ENCODE measurements around the gene NCOA7.
"Not testable (repeated sequence)": the region's sequence is repeated elsewhere in the genome, so short reads cannot be mapped to it uniquely, and the experiment has no call there.

NCOA7 gene

DNA sequence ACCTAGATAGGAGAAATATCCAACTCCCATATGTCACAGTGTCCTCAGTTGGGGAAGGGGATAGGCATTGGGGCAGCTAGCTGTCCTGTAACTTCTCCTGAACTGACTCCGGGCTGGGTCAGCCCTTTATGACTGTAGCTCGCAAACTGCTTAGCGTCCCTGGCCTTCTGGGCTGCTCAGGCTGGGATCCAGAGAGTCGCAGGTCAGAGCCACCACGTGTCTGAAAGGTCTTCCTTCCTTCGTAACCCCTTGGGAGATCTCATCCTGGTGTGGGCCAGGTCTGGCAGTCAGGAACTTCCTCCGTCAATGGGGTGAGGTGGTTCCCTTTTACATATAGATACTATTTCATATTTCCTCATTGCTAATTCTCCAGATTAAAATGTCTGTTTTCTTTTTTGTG lies 137.0 kb downstream of the NCOA7 start:
- no peak for DNase-seq

- DNase-seq = no peak
Observed at GRCh38 chr6:125930765-125931418, 140.1 kb downstream of the NCOA7 start.

GRCh38 chr6:125931733-125932450 lies 141.1 kb downstream of the NCOA7 start:
- no peak for DNase-seq

- no peak for DNase-seq
Observed at GRCh38 chr6:125932451-125932795, 141.7 kb downstream of the NCOA7 start.

GRCh38 chr6:125935520-125935919 lies 144.8 kb downstream of the NCOA7 start:
- not testable (repeated sequence) for DNase-seq

DNA sequence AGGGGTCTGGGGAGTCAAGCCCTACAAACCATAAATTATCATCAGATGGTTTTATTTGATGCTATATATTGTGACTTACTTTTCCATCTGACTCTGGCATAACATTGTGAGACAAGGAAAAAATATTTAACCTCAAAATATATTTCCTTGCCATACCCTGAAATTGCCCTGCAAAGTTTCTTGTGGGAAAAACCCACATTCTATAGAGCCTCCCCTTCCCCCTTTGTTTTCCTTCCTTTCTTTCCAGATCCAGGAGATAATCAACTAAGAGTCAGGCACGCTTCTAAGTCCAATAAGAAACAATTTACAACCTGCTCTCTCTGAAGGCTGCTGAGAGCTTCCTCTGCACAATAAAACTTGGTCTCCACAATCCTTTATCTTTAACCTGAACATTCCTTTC lies 148.3 kb downstream of the NCOA7 start:
- no peak for DNase-seq

DNA sequence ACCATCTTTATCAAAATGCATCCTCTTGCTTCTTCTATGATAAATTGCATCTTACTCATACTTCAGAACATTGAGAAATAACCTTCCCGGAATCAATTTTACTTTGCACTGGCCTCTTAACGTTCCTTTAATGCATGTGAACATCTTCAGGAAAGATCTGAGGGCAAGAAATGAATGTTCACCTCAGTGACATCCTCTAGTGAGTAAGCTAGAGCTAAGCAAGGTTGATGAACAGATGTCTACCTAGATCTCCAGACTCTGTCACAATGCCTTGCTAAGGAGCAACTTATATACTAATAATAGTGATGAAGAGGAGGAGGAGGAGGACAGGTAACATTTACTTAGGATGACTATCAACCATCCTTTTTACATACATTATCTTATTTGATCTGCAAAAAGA lies 149.0 kb downstream of the NCOA7 start:
- no peak for DNase-seq

DNA sequence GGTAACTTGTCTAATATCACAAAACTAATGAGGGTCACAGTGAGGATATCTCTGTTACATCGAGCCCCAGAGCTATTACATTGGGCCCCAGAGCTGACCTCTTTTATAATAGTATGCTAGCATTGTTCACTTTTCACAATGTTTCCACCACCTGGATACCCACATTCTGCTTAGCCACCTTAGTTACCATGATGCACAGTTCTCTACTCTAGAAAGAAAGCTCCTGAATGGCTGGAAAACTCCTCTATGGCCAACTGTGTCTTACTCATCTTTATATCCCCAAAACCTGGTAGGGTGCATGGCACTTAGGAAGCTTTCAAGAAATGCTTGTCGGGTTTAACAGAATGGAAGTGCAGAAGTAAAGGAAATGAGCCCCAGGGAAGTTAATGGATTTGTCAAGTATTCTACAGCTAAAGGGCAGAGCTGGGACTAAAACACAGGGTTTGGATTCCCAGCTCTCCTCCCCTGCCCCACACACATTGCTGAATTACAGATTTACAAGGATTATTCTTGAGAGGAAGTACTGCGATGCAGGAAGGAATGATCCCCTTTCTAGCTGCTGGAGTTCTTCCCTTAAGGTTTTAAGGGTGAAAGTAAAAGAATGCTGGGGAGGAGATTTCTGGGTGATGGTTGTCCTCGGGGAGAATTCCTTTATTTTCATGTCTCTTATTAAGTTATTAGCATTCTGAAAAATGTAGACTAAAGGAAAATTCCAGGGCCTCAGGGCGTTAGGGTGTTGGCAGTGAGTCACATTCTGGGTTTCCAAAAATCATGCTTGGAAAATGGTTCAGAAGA lies 149.7 kb downstream of the NCOA7 start:
- no peak for DNase-seq

DNA sequence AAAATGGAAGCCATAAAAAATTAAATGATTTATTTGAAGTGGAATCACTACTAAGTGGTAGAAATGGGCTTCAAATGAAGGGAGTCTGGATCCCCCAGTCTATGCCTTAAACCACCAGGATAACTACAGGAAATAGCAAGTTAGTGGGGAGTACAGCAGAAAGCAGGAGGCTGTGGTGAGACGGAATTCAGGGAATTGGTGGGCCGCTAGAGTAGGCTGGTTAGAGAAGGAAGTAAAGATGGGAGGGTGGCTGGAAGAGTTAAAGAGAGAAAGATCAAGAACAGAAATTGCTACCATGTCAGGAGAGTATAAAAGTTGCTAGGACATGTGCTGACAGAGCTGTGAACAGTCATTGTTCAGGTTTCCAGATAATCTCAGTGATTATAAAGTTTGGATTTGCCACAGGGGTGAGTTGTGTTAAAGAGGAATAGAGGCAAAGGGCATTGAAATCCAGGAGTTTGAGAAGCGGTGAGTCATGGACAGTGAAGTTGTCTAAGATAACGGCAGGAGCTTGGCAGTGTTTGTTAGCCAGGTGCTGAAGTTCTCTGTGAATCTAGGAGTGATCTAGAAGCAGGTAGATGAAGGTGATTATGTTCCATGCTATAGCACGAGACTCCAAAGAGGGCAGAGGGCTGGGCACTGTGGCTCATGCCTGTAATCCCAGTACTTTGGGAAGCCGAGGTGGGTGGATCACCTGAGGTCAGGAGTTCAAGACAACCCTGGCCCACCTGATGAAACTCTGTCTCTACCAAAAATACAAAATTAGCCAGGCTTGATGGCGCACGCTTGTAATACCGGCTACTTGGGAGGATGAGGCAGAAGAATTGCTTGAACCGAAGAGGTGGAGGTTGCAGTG lies 152.1 kb downstream of the NCOA7 start:
- DNase-seq = no peak

- DNase-seq = no peak
Observed at GRCh38 chr6:125943528-125944433, 153.0 kb downstream of the NCOA7 start.

DNA sequence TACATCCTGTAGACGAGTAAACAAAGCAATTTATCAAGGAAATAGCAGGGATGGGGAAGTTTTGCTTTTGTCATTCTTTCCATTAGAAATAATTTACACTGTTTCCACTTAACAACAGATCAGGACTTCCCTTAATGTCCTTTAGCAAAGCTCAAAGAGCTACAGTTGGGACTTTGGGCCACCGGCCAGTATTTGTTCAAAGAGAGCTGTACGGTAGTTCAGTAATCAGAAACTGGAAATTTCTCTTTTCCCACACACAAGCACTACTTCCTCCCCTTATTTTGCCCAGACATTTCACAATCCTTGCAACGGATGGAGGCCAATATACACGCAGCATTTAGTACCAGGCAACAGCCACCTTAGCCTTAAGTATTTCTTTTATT lies 153.7 kb downstream of the NCOA7 start:
- no peak for DNase-seq

DNA sequence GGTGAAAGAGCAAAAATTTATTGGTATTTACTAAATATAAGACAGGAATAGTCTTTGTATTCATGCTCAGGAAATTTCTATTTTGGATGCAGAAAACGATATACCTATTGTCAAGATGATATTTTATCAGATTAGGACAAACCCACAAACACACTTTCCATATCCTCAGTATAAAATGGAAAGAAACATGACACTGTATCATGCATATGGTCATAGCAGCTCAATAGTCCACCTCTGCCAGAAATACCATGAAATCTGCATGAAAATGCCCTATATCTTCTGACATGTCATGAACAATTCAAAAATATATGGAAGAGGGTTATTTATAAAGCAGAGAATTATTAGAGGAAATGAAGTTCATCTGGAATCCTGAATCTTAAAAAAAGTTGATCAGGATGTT lies 154.1 kb downstream of the NCOA7 start:
- DNase-seq = no peak

GRCh38 chr6:125945378-125946141 lies 154.8 kb downstream of the NCOA7 start:
- no peak for DNase-seq

DNA sequence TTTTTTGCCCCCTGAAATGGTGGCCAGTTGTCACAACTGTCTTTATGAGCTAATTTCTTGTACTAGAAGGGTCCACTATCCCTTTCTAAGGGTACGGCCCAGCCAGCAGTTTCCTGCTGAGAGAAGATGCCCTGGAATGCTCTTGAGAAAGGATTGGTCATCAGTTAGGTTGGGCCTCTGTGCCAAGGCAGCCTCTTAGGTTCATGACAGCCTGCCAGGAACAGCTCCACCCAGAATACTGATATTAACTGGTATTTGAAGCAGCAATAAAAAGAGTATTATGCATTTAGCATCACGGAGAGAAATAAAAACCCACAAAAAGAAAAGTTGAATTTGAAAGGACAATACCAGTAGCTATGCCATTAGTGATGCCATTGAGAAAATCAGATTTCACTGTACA lies 156.9 kb downstream of the NCOA7 start:
- no peak for DNase-seq

GRCh38 chr6:125948455-125948854 lies 157.7 kb downstream of the NCOA7 start:
- DNase-seq = no peak

DNA sequence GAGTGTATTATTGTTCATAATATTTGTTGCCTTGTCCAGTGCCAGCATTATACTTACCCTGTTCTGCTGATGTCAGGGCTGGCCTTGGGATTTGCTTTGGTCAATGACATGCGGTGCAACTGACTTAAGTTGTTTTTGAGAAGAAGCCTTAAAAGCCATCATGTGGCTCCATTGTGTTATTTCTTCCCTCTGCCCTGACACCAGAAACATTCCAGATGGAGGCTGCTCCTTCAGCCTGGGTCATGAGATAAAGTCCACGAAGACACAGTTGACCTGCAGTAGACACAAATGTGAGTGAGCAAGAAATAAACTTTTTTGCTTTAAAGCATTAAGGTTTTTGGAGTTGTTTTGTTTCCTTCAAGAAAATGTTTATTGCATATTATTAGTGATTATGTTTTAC lies 158.3 kb downstream of the NCOA7 start:
- no peak for DNase-seq

DNA sequence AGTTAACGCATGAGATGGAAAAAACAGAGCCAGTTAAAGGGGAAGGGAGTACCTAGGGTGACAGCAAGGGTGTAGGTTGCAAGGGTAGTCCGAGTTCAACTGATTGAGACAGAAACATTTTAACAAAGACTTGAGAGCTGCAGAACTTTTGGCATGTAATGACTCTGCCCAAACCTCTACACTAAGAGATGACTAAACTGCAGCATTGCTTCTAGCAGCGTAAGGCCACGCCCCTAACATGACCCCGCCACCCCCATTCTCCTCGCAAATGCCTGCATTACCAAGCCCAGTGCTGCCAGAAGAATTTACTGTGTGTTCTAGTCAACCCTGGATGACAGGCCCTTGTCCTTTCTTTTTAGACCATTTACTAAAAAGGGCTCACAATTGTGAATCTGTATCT lies 159.5 kb downstream of the NCOA7 start:
- no peak for DNase-seq

GRCh38 chr6:125950716-125951115 lies 160.0 kb downstream of the NCOA7 start:
- not testable (repeated sequence) for DNase-seq

DNA sequence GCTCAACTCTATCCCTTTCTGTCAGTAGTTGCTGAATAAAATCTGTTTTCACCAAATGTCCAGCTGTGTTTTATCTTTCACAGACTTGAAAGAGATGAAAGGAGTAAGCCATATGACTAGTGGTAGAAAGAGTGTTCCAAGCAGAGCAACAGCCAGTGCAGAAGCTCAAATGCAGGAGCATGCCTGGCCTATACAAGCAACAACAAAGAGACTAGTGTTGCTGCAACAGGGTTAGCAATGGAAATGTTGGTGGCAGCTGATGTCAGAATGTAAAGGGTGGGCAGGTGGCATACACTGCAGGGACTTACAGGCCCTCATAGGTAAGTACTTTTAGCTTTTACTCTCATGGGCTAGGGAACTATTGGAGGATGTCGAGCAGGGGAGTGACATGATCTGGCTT lies 160.6 kb downstream of the NCOA7 start:
- DNase-seq = no peak

DNA sequence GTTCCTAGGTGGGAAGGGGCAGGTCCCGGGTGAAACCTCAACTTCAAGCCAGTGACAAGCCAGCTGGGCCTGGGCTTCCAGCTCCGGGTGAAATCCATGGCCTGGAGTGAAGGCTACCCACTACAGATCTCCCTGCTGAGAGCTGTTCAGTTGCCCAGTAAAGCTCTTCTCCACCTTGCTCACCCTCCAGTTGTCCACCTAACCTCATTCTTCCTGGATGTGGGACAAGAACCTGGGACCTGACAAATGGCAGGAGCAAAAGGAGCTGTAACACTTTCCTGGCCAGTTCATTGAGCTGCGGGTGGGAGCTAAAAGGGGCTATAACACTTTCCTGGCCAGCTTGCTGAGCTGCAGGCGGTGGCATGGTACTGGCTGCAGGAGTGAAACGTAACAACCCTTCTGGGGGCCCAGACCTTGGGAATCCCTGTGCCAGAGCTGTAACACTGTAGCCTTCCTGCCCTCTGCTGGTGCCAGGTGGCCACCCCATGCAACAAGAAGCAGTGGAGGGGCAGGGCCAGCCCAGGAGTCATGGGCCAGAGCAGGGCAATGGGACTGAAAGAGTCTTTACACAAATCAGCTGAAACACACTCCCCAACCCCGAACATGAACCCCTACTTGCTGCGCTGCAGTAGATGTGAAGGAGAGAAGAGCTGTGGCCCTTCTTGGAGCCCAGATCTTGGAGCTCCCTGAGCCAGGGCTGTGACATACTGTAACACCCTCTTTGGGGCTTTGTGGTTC lies 162.2 kb downstream of the NCOA7 start:
- DNase-seq = no peak

GRCh38 chr6:125953502-125953875 lies 162.7 kb downstream of the NCOA7 start:
- no peak for DNase-seq

All from NCI-H1930 (cell line).